Hepatocyte (in vitro differentiated cells): ENCODE data around the gene SEC23A. TPM values are rescaled to one million over a fixed set of nuclear protein-coding genes. Genes with fewer than 3 reads are reported as not detected.

Source experiments
- DNase-seq: peaks from one replicate; pipeline ENCODE4 v3.0.0-alpha.2; 2016; ENCODE audit warnings: low spot score
- H2AFZ ChIP-seq: fragments of 200-600 bp; sonication (generic); 2 replicates; pipeline ENCODE4 v1.6.0; 2016; ENCODE audit warnings: antibody characterized with exemption, mild to moderate bottlenecking
- H3K27ac ChIP-seq: fragments of 200-600 bp; sonication (generic); 2 replicates; pipeline ENCODE4 v1.5.1; 2016; ENCODE audit warnings: mild to moderate bottlenecking
- H3K27me3 ChIP-seq: fragments of 200-600 bp; sonication (generic); 2 replicates; pipeline ENCODE4 v1.6.1; 2016
- H3K36me3 ChIP-seq: fragments of 200-600 bp; sonication (generic); replicated peaks from 2 replicates; pipeline ENCODE4 v1.5.1; 2016; ENCODE audit warnings: low read depth; ENCODE audit not compliant: insufficient read depth
- H3K4me1 ChIP-seq: fragments of 200-600 bp; sonication (generic); 2 replicates; pipeline ENCODE4 v1.5.1; 2016; ENCODE audit warnings: mild to moderate bottlenecking, moderate library complexity; ENCODE audit not compliant: insufficient read depth
- H3K4me2 ChIP-seq: fragments of 200-600 bp; sonication (generic); 2 replicates; pipeline ENCODE4 v1.6.0; 2016
- H3K4me3 ChIP-seq: fragments of 200-600 bp; sonication (generic); 2 replicates; pipeline ENCODE4 v1.5.1; 2016; ENCODE audit warnings: mild to moderate bottlenecking
- H3K79me2 ChIP-seq: fragments of 200-600 bp; sonication (generic); 2 replicates; pipeline ENCODE4 v1.6.0; 2017; ENCODE audit warnings: mild to moderate bottlenecking
- H3K9me2 ChIP-seq: fragments of 200-600 bp; sonication (generic); replicated peaks from 2 replicates; pipeline ENCODE4 v1.6.0; 2017; ENCODE audit warnings: mild to moderate bottlenecking; ENCODE audit not compliant: insufficient read depth
- H3K9me3 ChIP-seq: fragments of 200-600 bp; sonication (generic); 2 replicates; pipeline ENCODE4 v1.5.1; 2016; ENCODE audit warnings: low read depth, mild to moderate bottlenecking
- H4K20me1 ChIP-seq: fragments of 200-600 bp; sonication (generic); 2 replicates; pipeline ENCODE4 v1.6.0; 2016; ENCODE audit warnings: mild to moderate bottlenecking; ENCODE audit not compliant: insufficient read depth, poor library complexity, severe bottlenecking
- EZH2 ChIP-seq: fragments of 200-600 bp; sonication (generic); IDR thresholded peaks from 2 replicates; pipeline ENCODE4 v1.6.1; 2016; ENCODE audit warnings: antibody characterized with exemption, mild to moderate bottlenecking, borderline replicate concordance
- EZH2phosphoT487 ChIP-seq: fragments of 200-600 bp; sonication (generic); IDR thresholded peaks from one replicate; pipeline ENCODE4 v1.6.1; 2018; ENCODE audit warnings: antibody characterized with exemption, mild to moderate bottlenecking, low read depth, moderate library complexity; ENCODE audit not compliant: unreplicated experiment, severe bottlenecking
- WGBS: methylation state at CpG from one replicate; pipeline ENCODE4 v1.1.6; 2016; ENCODE audit warnings: low lambda C conversion rate; ENCODE audit errors: missing lambda C conversion rate; 5-methylcytosine and 5-hydroxymethylcytosine counted together
- polyA plus RNA-seq: library from polyadenylated mRNA; unstranded; fragments of >200 nt; fragmentation: Nextera tagmentation; extraction: Ambion mirVana; gene quantifications from 2 replicates; pipeline ENCODE4 v1.2.1, GENCODE V29; 2016
- total RNA-seq: library from RNA; depleted of rRNA; stranded (reverse); fragments of >200 nt; gene quantifications from 2 replicates; pipeline ENCODE4 v1.2.3, GENCODE V29; 2014
- TF ChIP-seq, protein P1 (sequence below): fragments of 200-600 bp; sonication (generic); IDR thresholded peaks from 2 replicates; pipeline ENCODE4 v1.5.1; 2016; ENCODE audit warnings: antibody characterized with exemption, mild to moderate bottlenecking; ENCODE audit not compliant: poor library complexity

Gene SEC23A
- total and polyA plus RNA-seq, 2 experiments from 2014 or later = 99.8 to 193 TPM

DNA sequence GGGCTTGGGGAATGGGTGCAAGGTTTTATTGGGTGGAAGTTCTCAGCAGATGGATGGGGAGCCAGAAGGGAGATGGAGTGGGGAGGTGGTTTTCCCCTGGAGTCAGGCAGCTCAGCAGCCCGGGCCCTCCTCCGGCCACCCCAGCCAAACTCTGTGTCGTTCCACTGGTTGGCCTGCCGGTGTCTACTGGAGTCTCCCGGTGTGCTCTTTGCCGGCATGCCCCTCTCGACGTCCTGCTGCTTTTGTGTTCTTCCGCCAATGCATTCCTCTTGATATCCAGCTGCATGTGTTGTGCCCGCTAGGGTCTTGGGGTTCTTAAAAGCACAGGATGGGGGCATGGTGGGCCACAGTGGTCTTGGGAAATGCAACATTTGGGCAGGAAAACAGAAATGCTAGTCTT is 72.8 kb downstream of the SEC23A start:
- no peaks in the 10 kb centered on the region for H3K9me2 ChIP-seq
- no peaks in the 10 kb centered on the region for H4K20me1 ChIP-seq
- TF ChIP-seq EZH2phosphoT487 = no peak
- no peak for TF ChIP-seq EZH2
- TF ChIP-seq, protein P1, sequence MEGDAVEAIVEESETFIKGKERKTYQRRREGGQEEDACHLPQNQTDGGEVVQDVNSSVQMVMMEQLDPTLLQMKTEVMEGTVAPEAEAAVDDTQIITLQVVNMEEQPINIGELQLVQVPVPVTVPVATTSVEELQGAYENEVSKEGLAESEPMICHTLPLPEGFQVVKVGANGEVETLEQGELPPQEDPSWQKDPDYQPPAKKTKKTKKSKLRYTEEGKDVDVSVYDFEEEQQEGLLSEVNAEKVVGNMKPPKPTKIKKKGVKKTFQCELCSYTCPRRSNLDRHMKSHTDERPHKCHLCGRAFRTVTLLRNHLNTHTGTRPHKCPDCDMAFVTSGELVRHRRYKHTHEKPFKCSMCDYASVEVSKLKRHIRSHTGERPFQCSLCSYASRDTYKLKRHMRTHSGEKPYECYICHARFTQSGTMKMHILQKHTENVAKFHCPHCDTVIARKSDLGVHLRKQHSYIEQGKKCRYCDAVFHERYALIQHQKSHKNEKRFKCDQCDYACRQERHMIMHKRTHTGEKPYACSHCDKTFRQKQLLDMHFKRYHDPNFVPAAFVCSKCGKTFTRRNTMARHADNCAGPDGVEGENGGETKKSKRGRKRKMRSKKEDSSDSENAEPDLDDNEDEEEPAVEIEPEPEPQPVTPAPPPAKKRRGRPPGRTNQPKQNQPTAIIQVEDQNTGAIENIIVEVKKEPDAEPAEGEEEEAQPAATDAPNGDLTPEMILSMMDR = no peak
- H3K36me3 ChIP-seq = no peaks in the 10 kb centered on the region
- no peaks in the 10 kb centered on the region for H3K9me3 ChIP-seq
- no peaks in the 10 kb centered on the region for H3K79me2 ChIP-seq
- H3K27ac ChIP-seq = no peak overlapping the region
- H3K4me3 ChIP-seq = no peak overlapping the region
- no peak for DNase-seq
- no peak overlapping the region for H3K4me2 ChIP-seq
- H3K27me3 ChIP-seq = no peaks in the 10 kb centered on the region
- H2AFZ ChIP-seq = no peak overlapping the region
- H3K4me1 ChIP-seq = peaks cover 13% of the 10 kb centered on the region
- WGBS = 98% methylated on average over 10 of the region's 10 CpGs

GRCh38 chr14:39029789-39030188 is 73.2 kb downstream of the SEC23A start:
- no peak overlapping the region for H2AFZ ChIP-seq
- no peaks in the 10 kb centered on the region for H3K79me2 ChIP-seq
- no peak overlapping the region for H3K4me3 ChIP-seq
- no peaks in the 10 kb centered on the region for H3K36me3 ChIP-seq
- H3K27ac ChIP-seq = no peak overlapping the region
- H4K20me1 ChIP-seq = no peaks in the 10 kb centered on the region
- 88% methylated on average over 8 of the region's 8 CpGs for WGBS
- H3K4me2 ChIP-seq = no peak overlapping the region
- H3K9me3 ChIP-seq = no peaks in the 10 kb centered on the region
- peaks cover 15% of the 10 kb centered on the region for H3K4me1 ChIP-seq
- no peaks in the 10 kb centered on the region for H3K27me3 ChIP-seq
- no peak for DNase-seq
- TF ChIP-seq EZH2phosphoT487 (no peak), EZH2 (no peak)
- TF ChIP-seq, protein P1 = no peak
- no peaks in the 10 kb centered on the region for H3K9me2 ChIP-seq

DNA sequence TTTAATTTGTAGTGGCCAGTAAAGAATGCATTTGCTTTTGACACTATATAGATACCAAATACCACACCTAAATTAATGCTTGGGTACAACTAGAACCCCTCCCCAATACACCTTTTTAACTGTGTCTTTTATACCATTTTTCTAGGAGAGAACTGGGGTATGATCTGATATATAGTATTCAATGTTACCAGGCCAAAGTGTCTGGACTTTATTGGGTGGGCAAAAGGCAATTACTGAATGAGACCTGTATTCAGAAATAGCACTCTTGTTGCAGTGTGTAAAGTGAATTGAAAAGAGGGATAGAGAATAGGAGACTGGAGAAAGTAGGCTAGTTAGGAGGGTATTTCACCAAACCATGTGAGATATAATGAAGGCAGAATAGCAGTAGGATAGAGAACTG is 74.4 kb downstream of the SEC23A start:
- H3K9me3 ChIP-seq = no peaks in the 10 kb centered on the region
- H4K20me1 ChIP-seq = no peaks in the 10 kb centered on the region
- no peak for DNase-seq
- no peak overlapping the region for H2AFZ ChIP-seq
- H3K79me2 ChIP-seq = peaks cover under 1% of the 10 kb centered on the region
- no peak overlapping the region for H3K4me3 ChIP-seq
- peaks cover 17% of the 10 kb centered on the region for H3K4me1 ChIP-seq
- no peaks in the 10 kb centered on the region for H3K9me2 ChIP-seq
- no peak overlapping the region for H3K27ac ChIP-seq
- no peaks in the 10 kb centered on the region for H3K27me3 ChIP-seq
- no peaks in the 10 kb centered on the region for H3K36me3 ChIP-seq
- no peak overlapping the region for H3K4me2 ChIP-seq
- TF ChIP-seq EZH2 (no peak), EZH2phosphoT487 (no peak)
- TF ChIP-seq, protein P1 = no peak
